CD4-positive, alpha-beta T cell treated with Interleukin-15 for 1 hour (primary cell): ENCODE measurements around the gene HDAC4.

Source experiments
- DNase-seq: peaks from one replicate; pipeline ENCODE4 v3.0.0-alpha.2; 2020

Gene HDAC4

DNA sequence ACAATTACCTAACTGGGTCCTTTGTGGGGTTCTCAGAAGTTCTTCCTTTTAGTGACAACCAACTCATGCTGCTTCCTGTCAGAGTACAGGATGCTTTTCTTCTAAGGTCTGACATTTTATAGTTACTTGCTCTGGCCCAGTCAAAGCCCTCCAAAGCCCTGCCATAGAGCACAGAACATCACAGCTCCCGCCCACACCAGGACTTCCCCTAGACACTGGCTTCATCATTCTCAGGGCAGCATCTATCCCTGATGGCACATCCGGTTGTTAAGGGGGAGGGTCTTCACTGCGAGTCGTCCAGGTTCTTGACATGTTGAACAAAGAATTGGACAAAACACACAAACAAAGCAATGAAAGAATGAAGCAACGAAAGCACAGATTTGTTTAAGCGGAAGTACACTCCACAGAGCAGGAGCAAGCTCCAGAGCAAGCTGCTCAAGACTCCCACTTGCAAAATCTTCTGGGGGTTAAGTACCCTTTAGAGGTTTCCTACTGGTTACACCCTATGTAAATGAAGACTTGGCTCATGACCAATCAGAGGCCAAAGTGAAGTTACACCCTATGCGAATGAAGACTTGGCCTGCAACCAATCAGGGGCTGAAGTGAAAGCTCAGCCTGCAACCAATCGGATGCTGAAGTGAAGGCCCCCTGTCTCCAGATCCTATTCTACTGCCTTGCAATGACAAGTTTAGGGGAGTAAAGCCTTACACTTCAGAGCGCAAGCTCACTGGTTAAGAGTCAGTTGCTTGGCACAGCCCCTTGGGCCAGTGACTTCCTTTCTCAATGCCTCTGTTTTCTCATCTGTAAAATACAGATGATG, 79.0 kb downstream of the HDAC4 start:
- DNase-seq, result peak; percentile 70

GRCh38 chr2:239318790-239319661, 81.8 kb downstream of the HDAC4 start:
- peak; percentile 31 for DNase-seq

- no peak for DNase-seq
These were observed 82.6 kb downstream of the HDAC4 start for GRCh38 chr2:239318151-239318611.

GRCh38 chr2:239316562-239317465, 84.0 kb downstream of the HDAC4 start:
- no peak for DNase-seq

- peak; percentile 12 for DNase-seq
These were observed 85.5 kb downstream of the HDAC4 start for GRCh38 chr2:239315308-239315707.

DNA sequence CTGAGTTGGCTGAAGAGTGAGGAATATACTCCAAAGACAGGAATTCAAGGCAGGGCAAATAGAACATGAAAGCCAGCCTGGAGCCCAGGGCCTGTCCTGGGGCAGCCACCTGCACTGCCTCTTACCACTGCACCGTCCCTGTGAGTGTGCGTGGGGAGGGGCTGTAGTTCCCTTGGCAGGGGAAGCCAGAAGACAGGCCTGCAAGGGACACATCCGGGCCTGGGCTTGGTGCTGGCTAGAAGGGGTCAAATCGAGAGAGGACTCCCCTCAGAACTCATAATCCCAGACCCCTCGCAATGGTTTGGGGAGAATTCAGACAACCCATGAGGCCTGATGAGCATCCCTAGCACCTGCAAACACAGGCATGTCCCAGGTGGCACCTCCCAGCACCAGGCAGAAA, 87.0 kb downstream of the HDAC4 start:
- peak; percentile 7 for DNase-seq

- peak; percentile 6 for DNase-seq
These were observed 87.8 kb downstream of the HDAC4 start for GRCh38 chr2:239312741-239313667.

- peak; percentile 1 for DNase-seq
These were observed 88.7 kb downstream of the HDAC4 start for GRCh38 chr2:239312081-239312511.

- peak; percentile 13 for DNase-seq
These were observed 89.4 kb downstream of the HDAC4 start for GRCh38 chr2:239311132-239312040.

DNA sequence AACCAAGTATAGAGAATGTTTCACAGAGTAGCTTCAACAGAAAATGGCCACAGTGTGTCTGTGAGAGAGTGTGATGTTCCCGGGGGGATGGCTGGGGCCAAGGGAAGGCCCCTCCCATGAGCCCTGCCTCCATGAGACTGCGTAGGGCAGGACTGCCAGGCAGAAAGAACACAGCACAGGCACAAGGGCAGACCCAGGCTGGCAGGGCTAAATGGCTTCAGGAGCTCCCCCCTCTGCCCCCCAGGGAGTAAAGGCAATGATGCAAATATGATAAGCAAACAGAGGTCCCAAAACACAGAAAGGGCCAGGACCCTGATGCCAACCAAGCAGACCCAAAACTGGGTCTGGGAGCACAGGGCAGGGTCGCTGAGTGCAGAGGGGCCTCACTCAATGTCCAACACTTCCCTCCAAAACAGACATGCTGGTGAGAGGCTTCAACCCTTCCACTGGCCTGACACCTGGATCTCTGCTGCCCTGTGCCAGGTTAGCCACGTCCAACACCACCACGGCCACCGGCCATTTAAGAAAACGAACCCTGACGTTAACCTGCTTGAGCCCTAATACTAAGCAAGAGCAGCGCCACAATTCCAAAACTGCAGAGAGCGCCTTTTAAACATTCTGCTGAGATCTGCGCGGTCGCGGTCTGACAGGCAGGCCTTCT, 90.3 kb downstream of the HDAC4 start:
- DNase-seq, result peak; percentile 8

- peak; percentile 6 for DNase-seq
These were observed 91.2 kb downstream of the HDAC4 start for GRCh38 chr2:239309398-239310245.

DNA sequence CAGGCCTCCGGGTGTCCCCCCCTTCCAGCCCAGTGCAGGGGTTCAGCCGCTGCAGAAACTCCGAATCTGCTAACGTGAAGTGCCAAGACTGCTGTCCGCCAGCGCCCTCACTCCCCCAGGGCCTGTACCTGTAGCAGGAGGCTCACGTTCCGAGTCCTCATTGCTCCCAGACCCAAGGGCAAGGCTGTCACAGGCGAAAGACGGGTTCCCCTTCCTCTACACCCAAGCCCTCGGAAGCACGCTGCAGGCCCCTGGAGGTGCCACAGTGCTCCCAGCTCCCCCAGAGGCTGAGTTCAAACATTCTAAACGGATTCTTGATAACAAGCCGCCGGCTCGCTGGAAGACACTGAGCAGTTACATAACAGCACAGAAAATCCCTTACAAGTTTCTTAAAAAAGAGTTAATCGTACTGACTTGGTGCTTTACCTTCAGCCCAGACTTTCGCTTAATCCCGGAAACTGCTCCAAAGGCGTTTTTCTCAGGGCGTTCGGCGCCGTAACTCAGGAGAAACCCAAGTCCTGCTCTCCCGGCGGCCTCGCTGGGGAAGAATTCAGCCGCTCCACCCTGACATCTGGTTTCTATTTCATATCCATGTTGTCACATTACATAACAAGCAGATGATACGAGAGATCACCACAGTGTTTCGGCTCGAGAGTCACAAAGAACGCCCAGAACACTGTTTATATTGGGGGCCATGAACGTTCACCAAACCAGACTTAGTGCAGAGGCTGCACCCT, 92.0 kb downstream of the HDAC4 start:
- peak; percentile 12 for DNase-seq

DNA sequence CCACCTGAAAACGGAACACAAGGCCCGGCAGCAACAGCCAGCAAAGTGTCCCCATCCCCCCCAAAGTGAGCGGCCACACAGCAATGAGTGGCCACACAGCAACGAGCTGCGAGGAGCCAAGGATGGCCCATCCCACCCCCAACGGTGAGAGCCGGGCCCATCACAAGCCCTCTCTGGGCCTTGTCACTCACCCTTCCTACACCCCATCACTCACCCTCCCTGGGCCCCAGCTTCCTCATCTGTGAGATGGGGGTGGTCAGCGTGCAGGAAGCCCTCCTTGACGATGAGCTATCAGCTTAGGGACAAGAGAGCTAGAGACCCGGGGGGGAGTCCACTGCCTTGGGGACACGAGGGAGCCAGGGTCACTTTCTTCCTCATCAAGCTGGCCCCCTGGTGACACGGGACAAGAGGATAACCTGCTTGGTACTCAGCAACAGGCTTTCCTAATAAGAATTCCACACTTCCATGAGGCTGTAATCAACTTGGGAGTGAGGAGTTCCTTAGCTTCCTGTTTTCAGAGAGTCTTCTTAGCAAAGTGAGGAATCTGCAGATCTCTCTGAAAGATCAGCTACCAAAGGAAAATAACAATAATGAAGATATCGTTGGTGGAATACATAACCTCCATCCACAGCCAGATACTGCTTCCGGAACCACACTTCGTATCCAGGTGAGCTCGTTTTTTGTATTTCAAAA, 92.8 kb downstream of the HDAC4 start:
- peak; percentile 14 for DNase-seq

DNA sequence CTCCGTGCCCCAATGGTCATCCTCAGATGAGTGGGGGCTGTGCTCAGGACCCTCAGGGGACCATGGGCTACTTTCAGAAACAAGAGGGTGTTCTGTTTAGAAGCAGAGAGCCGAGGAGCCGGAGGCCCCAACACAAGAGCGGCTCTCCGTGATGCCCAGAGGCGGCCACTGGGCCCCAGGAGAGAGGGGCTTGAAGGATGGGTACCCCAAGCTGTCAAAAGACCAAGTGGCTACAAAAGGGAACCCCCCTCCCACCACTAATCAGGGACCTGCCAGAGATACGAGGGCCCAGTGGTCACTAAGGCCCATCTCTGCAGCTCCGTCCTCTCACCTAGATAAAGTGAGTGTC, 93.6 kb downstream of the HDAC4 start:
- peak; percentile 14 for DNase-seq

DNA sequence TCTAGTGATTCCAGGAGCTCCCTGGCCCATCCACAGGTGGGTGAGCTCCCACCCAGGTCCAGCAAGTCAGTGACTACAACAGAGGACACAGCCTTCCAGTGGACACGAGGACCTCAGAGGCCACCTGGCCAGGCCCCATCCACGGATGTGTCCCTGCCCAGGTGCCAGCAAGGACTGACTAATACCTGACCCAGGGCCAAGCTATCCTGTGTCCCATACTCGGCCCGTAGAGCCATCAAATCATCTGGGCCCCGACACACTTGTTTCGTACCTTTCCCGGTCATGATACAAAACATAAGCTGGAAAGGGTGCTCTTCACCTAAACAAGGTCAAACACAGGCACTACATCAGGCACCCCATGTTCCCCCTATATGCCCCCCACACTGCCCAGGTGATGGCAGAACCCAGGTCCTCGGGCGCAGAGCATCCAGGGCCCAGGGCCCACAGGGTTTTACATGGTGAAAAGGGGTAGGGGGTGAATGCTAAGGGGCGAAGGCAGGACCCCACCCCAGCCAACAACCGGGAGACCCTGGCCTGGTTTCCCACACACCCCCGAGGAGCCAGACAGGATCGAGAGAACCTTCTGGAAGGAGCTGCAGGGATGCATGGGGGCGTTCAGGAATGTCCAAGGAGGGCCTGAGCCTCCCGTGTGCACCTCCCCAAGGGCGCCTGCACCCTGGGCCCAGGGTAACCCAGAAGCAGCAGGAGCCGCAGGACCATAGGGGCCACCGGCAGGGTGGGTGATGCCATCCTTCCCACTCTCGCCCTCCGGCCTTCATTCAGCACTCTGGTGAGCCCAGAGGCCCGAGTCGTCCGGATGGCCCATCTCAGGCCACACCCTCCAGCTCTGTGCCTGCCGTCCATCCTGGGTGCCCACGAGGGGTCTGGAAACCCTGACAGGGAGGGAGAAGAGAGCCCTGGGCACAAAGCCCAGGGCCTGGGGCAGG, 94.3 kb downstream of the HDAC4 start:
- peak; percentile 14 for DNase-seq

DNA sequence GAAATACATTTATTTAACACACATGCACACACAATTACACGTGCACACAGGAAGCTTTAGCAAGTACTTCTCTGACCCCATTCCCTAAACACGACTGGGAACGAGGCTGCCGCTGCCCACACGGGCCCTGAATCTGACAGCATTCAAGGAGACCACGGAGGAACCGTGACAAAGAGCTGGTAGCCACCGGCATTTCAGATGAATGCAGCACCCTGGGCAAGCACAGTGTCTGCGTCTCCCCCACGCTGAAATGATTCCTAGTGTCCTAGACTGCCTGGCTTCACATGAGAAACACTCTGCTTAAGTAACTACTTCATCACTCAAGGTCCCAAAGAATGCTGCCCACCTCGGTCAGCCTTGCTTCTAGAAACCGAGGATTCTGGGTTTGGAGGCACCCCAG, 95.0 kb downstream of the HDAC4 start:
- DNase-seq, result no peak
